ENCODE results near the gene ZSCAN2.
"Not testable (repeated sequence)": the region's sequence is repeated elsewhere in the genome, so short reads cannot be mapped to it uniquely, and the experiment has no call there.

The ZSCAN2 gene

GRCh38 chr15:84600687-84601554 lies at the start of gene ZSCAN2:
Gene ZSCAN2 (plus strand): TSS chr15:84601009. CDS start chr15:84603928, 2,919 bp downstream.
- DNase-seq (ENCODE audit: low spot score): peak; percentile 90

DNA sequence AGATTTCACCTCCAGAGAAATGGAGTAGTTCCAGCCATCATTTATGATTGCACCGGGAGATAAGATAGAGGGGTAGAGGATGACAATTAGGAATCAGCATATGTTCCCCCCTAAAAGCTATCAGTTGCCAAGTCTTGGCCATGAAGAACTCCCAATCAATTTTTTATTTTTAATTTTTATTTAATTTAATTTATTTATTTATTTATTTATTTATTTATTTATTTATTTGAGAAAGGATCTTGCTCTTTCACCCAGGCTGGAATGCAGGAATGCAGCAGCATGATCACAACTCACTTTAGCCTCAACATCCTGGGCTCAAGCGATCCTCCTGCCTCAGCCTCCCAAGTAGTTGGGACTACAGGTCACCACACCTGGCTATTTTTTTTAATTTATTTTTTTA lies 49.2 kb upstream of the ZSCAN2 start:
- not testable (repeated sequence) for DNase-seq (ENCODE audit: low spot score)

DNA sequence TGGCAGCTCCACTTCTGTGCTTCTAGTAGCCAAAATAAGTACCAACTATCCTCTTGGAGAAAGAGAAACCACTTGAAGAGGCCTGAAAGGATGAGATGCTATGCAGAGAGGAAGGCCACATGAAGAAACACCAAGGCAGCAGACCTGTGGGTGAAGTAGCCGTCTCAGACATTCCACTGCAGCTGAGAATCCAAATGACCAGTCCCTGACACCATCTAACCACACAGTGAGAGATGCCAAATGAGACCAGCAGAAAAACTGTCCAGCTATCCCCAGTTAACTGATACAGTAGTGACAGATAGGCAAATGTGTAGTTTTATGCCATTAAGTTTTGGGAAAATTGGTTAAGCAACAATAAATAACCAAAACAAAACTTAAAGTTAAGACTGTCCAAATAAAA lies 47.9 kb upstream of the ZSCAN2 start:
- DNase-seq (ENCODE audit: low spot score): no peak

- DNase-seq (ENCODE audit: low spot score): not testable (repeated sequence)
These were observed 44.1 kb upstream of the ZSCAN2 start for GRCh38 chr15:84556690-84557089.

DNA sequence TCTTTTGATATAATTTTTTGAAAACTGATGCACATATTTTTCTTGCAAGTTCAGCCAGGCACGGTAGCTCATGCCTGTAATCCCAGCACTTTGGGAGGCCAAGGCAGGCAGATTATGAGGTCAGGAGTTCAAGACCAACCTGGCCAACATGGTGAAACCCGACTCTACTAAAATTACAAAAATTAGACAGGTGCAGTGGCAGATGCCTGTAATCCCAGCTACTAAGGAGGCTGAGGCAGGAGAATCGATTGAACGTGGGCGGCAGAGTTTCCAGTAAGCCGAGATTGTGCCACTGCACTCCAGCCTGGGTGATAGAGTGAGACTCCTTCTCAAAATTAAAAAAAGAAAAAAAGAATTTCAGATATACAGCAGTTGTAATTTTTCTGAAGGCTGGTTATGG lies 32.8 kb upstream of the ZSCAN2 start:
- not testable (repeated sequence) for DNase-seq (ENCODE audit: low spot score)

GRCh38 chr15:84570164-84570735 lies 30.6 kb upstream of the ZSCAN2 start:
- DNase-seq (ENCODE audit: low spot score): peak; percentile 53

DNA sequence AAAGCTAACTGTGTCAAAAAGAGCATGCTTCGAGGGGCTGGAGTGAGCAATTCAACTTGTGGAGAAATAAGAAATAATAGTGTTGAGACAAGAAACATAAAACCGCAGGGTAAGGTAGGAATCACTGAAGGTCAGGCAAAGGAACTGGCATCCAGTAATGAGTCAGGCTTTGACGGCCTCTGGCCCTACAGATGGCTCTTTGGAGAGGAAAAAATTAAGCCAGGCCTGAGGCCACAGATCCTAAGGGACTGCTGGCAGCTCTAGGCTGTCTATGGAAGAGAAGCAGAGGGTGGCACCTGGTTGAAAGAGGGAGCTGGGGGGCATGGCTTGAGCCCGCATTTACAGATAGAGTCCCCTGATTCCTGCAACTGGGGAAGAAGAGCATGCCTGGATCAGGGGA lies 28.6 kb upstream of the ZSCAN2 start:
- DNase-seq (ENCODE audit: low spot score): no peak

- no peak for DNase-seq (ENCODE audit: low spot score)
These were observed 25.3 kb upstream of the ZSCAN2 start for GRCh38 chr15:84575493-84575892.

- not testable (repeated sequence) for DNase-seq (ENCODE audit: low spot score)
These were observed 22.9 kb upstream of the ZSCAN2 start for GRCh38 chr15:84577891-84578290.

DNA sequence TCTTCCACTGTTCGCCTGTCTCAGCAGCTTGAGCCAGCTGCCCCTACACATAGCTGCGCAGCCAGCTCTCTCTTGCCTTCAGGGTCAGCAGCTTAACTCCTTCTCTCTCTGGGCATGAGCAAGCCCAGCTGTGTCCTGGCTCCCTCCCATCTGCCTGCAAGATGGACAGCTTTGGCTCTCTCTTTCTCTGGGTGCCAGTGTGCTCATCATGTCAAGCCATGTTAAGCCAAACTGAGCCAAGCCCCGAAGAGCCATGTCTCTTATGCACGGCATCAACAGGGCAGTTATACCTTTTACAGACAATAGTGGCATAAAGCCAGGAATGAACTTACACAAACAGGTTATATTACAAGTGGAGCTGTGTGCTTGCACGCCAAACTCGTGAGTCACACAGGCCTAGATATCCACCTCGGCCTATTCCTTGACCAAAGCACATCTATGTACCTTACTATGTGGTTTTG lies 21.5 kb upstream of the ZSCAN2 start:
- not testable (repeated sequence) for DNase-seq (ENCODE audit: low spot score)

DNA sequence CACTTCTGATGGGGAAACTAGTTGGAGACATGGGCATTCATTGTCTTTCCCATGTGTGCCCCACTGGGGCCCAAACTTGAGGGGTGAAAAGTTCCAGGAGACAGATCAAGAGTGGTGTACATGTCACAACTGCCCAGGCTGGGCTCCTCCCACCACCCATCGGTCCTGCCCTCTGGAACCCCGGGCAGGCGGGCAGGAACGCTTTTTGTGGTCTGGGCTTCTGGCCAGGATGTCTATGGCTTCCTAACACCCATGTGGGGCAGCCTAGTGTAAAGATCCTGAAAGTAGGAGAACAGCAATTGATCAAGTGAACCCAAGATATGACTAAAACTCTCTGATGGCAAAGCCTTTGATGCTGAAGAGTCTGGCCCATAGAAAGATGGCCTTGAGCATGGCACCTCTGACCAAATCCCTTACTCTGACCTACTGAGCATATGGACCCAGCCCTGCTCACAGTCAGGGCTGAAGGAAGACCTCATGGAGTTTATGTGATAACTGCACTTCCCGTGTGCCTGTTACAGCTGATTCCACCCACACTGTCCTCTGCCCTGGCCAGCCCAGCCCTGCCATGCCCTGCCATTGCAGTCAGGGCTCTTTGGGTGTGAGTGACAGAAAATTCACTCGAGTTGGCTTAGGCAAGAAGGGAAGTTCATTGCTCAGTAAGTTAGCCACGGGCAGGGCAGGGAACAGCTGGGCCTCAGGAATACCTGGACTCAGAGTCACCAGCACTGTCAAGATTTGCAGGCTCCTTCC lies 19.0 kb upstream of the ZSCAN2 start:
- not testable (repeated sequence) for DNase-seq (ENCODE audit: low spot score)

DNA sequence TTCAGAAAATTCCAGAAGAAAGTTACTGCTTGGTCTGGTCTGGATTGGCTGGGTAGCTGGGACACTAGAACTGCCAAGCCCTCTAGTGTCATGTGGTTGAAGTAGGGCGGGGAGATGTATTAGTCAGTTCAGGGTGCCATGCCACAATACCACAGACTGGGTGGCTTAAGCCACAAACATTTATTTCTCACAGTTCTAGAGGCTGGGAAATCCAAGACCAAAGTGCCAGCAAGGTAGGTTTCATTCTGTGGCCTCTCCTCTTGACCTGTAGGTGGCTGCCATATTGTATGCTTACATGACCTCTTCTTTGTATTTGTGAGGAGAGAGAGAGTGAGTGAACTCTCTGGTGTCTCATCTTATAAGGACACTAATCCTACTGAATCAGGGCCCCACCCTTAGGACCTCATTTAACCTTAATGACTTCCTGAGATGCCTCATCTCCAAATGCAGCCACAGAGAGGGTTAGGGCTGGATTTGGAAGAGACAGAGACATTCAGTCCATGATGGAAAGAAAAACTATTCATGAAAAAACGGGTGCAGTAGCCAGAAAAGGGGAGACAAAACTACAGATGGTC lies 18.1 kb upstream of the ZSCAN2 start:
- no peak for DNase-seq (ENCODE audit: low spot score)

GRCh38 chr15:84583921-84584320 lies 16.9 kb upstream of the ZSCAN2 start:
- DNase-seq (ENCODE audit: low spot score): not testable (repeated sequence)

- DNase-seq (ENCODE audit: low spot score): no peak
These were observed 14.1 kb upstream of the ZSCAN2 start for GRCh38 chr15:84586696-84587095.

- peak; percentile 85 for DNase-seq (ENCODE audit: low spot score)
These were observed 12.5 kb upstream of the ZSCAN2 start for GRCh38 chr15:84588053-84588874.

- DNase-seq (ENCODE audit: low spot score): no peak
These were observed 10.4 kb upstream of the ZSCAN2 start for GRCh38 chr15:84590406-84590805.

DNA sequence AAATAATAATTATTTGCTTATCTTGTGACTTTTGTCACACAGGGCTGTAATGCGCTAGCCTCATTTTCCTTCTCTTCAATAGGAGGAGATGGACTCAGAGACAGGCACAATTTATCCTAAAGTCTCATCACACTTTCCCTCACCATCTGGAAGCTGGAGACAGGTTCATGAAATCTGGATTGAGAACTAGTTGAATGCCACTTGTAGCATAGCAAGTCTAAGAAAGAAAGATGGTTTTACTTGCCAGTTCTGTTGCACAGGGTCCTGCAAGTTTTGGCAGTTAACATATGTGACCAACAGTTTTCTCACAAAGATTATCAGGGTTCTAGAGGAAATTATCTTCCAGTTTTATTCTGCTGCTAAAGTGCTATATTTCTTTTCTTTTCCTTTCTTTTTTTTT lies 9.0 kb upstream of the ZSCAN2 start:
- no peak for DNase-seq (ENCODE audit: low spot score)

GRCh38 chr15:84594617-84595290 lies 6.1 kb upstream of the ZSCAN2 start:
- DNase-seq (ENCODE audit: low spot score): no peak

- no peak for DNase-seq (ENCODE audit: low spot score)
These were observed 5.1 kb upstream of the ZSCAN2 start for GRCh38 chr15:84595660-84596059.

GRCh38 chr15:84597296-84597695 lies 3.5 kb upstream of the ZSCAN2 start:
- DNase-seq (ENCODE audit: low spot score): no peak

- peak; percentile 58 for DNase-seq (ENCODE audit: low spot score)
These were observed 2.6 kb upstream of the ZSCAN2 start for GRCh38 chr15:84598250-84598649.

Measured in CD4-positive, alpha-beta T cell treated with Interleukin-15 for 4 hours (primary cell).